HL-60 (cell line): ENCODE results near the gene ERP29.

ENCODE experiments used
- DNase-seq, 2 experiments: peaks; one replicate each; pipeline ENCODE4 v3.0.0-alpha.2; 2010 to 2020; ENCODE audit warnings: low read depth in 1 of 2, low spot score in 1 of 2
- H3K27ac ChIP-seq: fragments of 250-450 bp; sonication (Bioruptor Pico); replicated peaks from 2 replicates; pipeline ENCODE4 v1.5.1; 2020; ENCODE audit warnings: mild to moderate bottlenecking, moderate library complexity
- H3K27me3 ChIP-seq: fragments of 250-450 bp; sonication (Bioruptor Pico); 2 replicates; pipeline ENCODE4 v1.5.1; 2021; ENCODE audit warnings: mild to moderate bottlenecking, moderate library complexity; ENCODE audit not compliant: insufficient read depth, poor library complexity, severe bottlenecking
- H3K4me3 ChIP-seq: replicated peaks from 2 replicates; pipeline ENCODE4 v1.5.1; 2011; ENCODE audit warnings: mild to moderate bottlenecking, control low read depth, low read length; ENCODE audit not compliant: insufficient read depth
- GABPA ChIP-seq: IDR thresholded peaks from 2 replicates; pipeline ENCODE4 v1.6.1; 2012; ENCODE audit warnings: low read depth
- POLR2AphosphoS5 ChIP-seq: IDR thresholded peaks from 2 replicates; pipeline ENCODE4 v1.6.1; 2012; ENCODE audit warnings: low read depth
- SPI1 ChIP-seq: IDR thresholded peaks from 2 replicates; pipeline ENCODE4 v1.6.1; 2012; ENCODE audit warnings: low read depth, mild to moderate bottlenecking, borderline replicate concordance
- long read RNA-seq: library from polyadenylated mRNA; unstranded; transcript quantifications from one replicate; pipeline ENCODE4 v2.0.0, GENCODE V29; 2020
- TF ChIP-seq, protein P1 (sequence below): IDR thresholded peaks from one replicate; pipeline ENCODE4 v1.5.1; 2011; ENCODE audit warnings: low read length, control low read depth, inconsistent platforms; ENCODE audit not compliant: insufficient read depth
- TF ChIP-seq, protein P2 (sequence below): IDR thresholded peaks from 2 replicates; pipeline ENCODE4 v1.6.1; 2012; ENCODE audit warnings: low read depth; ENCODE audit not compliant: insufficient replicate concordance

The ERP29 gene
- long read RNA-seq, transcript ERP29-202 (2 exons, 1,333 nt) = minor isoform, 167 of 837 reads
- long read RNA-seq, transcript ERP29-201 (3 exons, 1,735 nt) = major isoform, 656 of 837 reads
- long read RNA-seq, partial matches to known transcripts = 0 of 837 reads
- long read RNA-seq, other reads (novel, unspliced or antisense) = 13 of 837 reads

DNA sequence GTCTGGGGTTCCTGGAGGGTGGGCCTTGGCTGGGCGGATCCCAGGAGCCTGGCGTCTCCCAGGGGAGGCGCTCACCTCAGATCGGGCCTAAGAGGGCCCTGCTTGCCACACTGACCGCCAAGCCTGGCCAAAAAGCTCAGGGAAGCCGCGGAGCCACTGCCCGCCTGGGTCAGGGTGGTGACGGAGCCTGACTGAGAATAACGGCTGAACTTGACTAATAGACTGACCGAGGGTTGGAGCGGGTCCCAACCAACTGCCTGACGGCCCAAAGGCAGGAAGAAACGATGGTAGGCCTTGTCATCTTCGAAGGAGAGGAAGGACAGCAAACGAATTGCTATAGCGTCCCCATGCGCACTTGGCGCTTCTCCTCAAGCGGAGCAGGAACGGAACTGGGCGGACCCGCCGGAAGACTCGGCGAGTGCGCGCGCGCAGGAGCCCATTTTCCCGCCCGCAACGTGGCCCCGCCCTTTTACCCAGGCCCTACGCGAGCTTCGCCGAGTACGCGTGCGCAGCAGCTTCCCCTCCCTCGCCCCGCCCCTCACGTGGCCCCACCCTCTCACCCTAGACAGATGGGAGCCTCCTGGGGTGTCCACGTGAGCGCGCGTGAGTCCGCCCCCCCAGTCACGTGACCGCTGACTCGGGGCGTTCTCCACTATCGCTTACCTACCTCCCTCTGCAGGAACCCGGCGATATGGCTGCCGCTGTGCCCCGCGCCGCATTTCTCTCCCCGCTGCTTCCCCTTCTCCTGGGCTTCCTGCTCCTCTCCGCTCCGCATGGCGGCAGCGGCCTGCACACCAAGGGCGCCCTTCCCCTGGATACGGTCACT, at the start of gene ERP29, which contains the start of gene TMEM116:
TSS of gene ERP29 (plus strand) at position 652 of the 826 bp plus-strand sequence. CDS start at position 692, 40 bp downstream.
TSS of gene TMEM116 (minus strand) at position 391 of the 826 bp plus-strand sequence. CDS start 7,895 bp downstream, outside the sequence.
- DNase-seq = peak; percentile 98 to 99
- TF ChIP-seq, protein P1, sequence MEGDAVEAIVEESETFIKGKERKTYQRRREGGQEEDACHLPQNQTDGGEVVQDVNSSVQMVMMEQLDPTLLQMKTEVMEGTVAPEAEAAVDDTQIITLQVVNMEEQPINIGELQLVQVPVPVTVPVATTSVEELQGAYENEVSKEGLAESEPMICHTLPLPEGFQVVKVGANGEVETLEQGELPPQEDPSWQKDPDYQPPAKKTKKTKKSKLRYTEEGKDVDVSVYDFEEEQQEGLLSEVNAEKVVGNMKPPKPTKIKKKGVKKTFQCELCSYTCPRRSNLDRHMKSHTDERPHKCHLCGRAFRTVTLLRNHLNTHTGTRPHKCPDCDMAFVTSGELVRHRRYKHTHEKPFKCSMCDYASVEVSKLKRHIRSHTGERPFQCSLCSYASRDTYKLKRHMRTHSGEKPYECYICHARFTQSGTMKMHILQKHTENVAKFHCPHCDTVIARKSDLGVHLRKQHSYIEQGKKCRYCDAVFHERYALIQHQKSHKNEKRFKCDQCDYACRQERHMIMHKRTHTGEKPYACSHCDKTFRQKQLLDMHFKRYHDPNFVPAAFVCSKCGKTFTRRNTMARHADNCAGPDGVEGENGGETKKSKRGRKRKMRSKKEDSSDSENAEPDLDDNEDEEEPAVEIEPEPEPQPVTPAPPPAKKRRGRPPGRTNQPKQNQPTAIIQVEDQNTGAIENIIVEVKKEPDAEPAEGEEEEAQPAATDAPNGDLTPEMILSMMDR = peak; percentile 1
- peak; percentile 73 for TF ChIP-seq SPI1
- peak; percentile 65 for TF ChIP-seq GABPA
- peak; percentile 87 for TF ChIP-seq POLR2AphosphoS5
- TF ChIP-seq, protein P2, sequence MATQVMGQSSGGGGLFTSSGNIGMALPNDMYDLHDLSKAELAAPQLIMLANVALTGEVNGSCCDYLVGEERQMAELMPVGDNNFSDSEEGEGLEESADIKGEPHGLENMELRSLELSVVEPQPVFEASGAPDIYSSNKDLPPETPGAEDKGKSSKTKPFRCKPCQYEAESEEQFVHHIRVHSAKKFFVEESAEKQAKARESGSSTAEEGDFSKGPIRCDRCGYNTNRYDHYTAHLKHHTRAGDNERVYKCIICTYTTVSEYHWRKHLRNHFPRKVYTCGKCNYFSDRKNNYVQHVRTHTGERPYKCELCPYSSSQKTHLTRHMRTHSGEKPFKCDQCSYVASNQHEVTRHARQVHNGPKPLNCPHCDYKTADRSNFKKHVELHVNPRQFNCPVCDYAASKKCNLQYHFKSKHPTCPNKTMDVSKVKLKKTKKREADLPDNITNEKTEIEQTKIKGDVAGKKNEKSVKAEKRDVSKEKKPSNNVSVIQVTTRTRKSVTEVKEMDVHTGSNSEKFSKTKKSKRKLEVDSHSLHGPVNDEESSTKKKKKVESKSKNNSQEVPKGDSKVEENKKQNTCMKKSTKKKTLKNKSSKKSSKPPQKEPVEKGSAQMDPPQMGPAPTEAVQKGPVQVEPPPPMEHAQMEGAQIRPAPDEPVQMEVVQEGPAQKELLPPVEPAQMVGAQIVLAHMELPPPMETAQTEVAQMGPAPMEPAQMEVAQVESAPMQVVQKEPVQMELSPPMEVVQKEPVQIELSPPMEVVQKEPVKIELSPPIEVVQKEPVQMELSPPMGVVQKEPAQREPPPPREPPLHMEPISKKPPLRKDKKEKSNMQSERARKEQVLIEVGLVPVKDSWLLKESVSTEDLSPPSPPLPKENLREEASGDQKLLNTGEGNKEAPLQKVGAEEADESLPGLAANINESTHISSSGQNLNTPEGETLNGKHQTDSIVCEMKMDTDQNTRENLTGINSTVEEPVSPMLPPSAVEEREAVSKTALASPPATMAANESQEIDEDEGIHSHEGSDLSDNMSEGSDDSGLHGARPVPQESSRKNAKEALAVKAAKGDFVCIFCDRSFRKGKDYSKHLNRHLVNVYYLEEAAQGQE = no peak
- no peaks in the 10 kb centered on the region for H3K27me3 ChIP-seq
- H3K27ac ChIP-seq = peak within 1 kb of the TSS; percentile 99
- H3K4me3 ChIP-seq = peak within 1 kb of the TSS; percentile 71

DNA sequence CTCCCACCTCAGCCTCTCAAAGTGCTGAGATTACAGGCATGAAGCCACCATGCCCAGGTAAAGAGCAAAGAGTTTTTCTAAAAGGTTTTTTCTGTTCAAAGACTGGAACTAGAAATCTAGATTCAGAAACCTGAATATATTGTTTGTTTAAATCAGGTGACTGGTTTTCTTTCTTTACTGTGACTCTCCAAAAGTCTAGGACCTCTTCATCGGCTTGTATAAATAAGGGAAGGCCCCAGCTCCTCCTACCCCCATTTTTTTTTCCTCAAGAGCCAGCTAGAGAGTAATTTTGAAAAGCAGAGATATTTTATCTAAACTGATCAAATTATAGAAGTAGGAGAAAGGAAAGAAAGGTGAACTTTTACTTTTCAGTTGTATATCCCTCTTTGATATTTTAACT, 48.3 kb upstream of the ERP29 start:
- no peak overlapping the region for H3K27ac ChIP-seq
- DNase-seq = no peak
- no peak overlapping the region for H3K4me3 ChIP-seq
- TF ChIP-seq, protein P2 = no peak
- TF ChIP-seq, protein P1 = no peak
- H3K27me3 ChIP-seq = no peaks in the 10 kb centered on the region

DNA sequence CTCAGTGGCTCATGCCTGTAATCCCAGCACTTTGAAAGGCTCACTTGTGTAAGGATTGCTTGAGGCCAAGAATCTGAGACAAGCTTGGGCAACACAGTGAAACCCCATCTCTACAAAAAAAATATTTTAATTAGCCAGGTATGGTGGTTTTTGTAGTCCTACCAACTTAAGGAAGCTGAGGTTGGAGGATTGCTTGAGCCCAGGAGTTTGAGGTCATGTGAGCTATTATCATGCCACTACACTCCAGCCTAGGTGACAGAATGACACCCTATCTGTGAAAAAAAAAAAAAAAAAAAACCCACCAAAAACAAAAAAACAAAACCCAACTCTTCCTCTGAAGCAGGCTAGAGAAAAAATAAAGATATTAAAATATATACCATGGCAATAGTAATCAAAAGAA, 41.4 kb upstream of the ERP29 start:
- Histone ChIP-seq H3K27ac (no peak overlapping the region), H3K27me3 (no peaks in the 10 kb centered on the region), H3K4me3 (no peak overlapping the region)
- TF ChIP-seq GABPA = no peak
- no peak for TF ChIP-seq POLR2AphosphoS5
- TF ChIP-seq, protein P1 = no peak
- TF ChIP-seq, protein P2 = no peak
- no peak for DNase-seq
